ENCODE measurements around the gene RASGRF2.

Gene RASGRF2

GRCh38 chr5:81167544-81167943 lies 207.4 kb downstream of the RASGRF2 start:
- TF ChIP-seq RAD21 (IDR thresholded peaks at IDR 0.05; ENCODE audit: low read depth) (no peak), TAF1 (IDR thresholded peaks at IDR 0.05; ENCODE audit: low read depth) (no peak), REST (IDR thresholded peaks at IDR 0.05; ENCODE audit: low read depth) (no peak), FOXM1 (IDR thresholded peaks at IDR 0.05; ENCODE audit: borderline replicate concordance, low read depth) (no peak), CREB1 (IDR thresholded peaks at IDR 0.05; ENCODE audit: low read depth) (no peak), TCF12 (IDR thresholded peaks at IDR 0.05; ENCODE audit: low read depth) (no peak), TEAD4 (IDR thresholded peaks at IDR 0.05) (no peak), CEBPB (IDR thresholded peaks at IDR 0.05) (no peak), ZBTB7A (IDR thresholded peaks at IDR 0.05; ENCODE audit: low read depth) (no peak)

GRCh38 chr5:81169924-81170323 lies 209.8 kb downstream of the RASGRF2 start:
- TF ChIP-seq YY1 (IDR thresholded peaks at IDR 0.05; ENCODE audit: low read depth) (no peak), EGR1 (IDR thresholded peaks at IDR 0.05) (no peak), CREB1 (IDR thresholded peaks at IDR 0.05; ENCODE audit: low read depth) (no peak), EP300 (IDR thresholded peaks at IDR 0.05; ENCODE audit: borderline replicate concordance) (no peak), USF1 (IDR thresholded peaks at IDR 0.05) (no peak), TAF1 (IDR thresholded peaks at IDR 0.05; ENCODE audit: low read depth) (no peak), MAX (IDR thresholded peaks at IDR 0.05) (no peak), FOXM1 (IDR thresholded peaks at IDR 0.05; ENCODE audit: borderline replicate concordance, low read depth) (no peak), ZBTB7A (IDR thresholded peaks at IDR 0.05; ENCODE audit: low read depth) (no peak), CEBPB (IDR thresholded peaks at IDR 0.05) (no peak), TEAD4 (IDR thresholded peaks at IDR 0.05) (no peak), REST (IDR thresholded peaks at IDR 0.05; ENCODE audit: low read depth) (no peak), RAD21 (IDR thresholded peaks at IDR 0.05; ENCODE audit: low read depth) (no peak)

GRCh38 chr5:81171769-81172168 lies 211.6 kb downstream of the RASGRF2 start:
- TF ChIP-seq EGR1 (IDR thresholded peaks at IDR 0.05): no peak

- TF ChIP-seq TAF1 (IDR thresholded peaks at IDR 0.05; ENCODE audit: low read depth): no peak
- no peak for TF ChIP-seq CEBPB (IDR thresholded peaks at IDR 0.05)
- no peak for TF ChIP-seq FOXM1 (IDR thresholded peaks at IDR 0.05; ENCODE audit: borderline replicate concordance, low read depth)
- no peak for TF ChIP-seq TCF12 (IDR thresholded peaks at IDR 0.05; ENCODE audit: low read depth)
- TF ChIP-seq TEAD4 (IDR thresholded peaks at IDR 0.05): no peak
- no peak for TF ChIP-seq EP300 (IDR thresholded peaks at IDR 0.05; ENCODE audit: borderline replicate concordance)
- no peak for TF ChIP-seq REST (IDR thresholded peaks at IDR 0.05; ENCODE audit: low read depth)
- no peak for TF ChIP-seq NFIC (IDR thresholded peaks at IDR 0.05)
- no peak for TF ChIP-seq EGR1 (IDR thresholded peaks at IDR 0.05)
- TF ChIP-seq RAD21 (IDR thresholded peaks at IDR 0.05; ENCODE audit: low read depth): no peak
- no peak for TF ChIP-seq ZBTB7A (IDR thresholded peaks at IDR 0.05; ENCODE audit: low read depth)
- no peak for TF ChIP-seq MAX (IDR thresholded peaks at IDR 0.05)
- TF ChIP-seq YY1 (IDR thresholded peaks at IDR 0.05; ENCODE audit: low read depth): no peak
- no peak for TF ChIP-seq USF1 (IDR thresholded peaks at IDR 0.05)
- TF ChIP-seq CREB1 (IDR thresholded peaks at IDR 0.05; ENCODE audit: low read depth): no peak
These were observed 212.5 kb downstream of the RASGRF2 start for GRCh38 chr5:81172710-81173109.

GRCh38 chr5:81177061-81177460 lies 216.9 kb downstream of the RASGRF2 start:
- TF ChIP-seq ZBTB7A (IDR thresholded peaks at IDR 0.05; ENCODE audit: low read depth) (no peak), REST (IDR thresholded peaks at IDR 0.05; ENCODE audit: low read depth) (no peak), CREB1 (IDR thresholded peaks at IDR 0.05; ENCODE audit: low read depth) (no peak), MAX (IDR thresholded peaks at IDR 0.05) (no peak), FOXM1 (IDR thresholded peaks at IDR 0.05; ENCODE audit: borderline replicate concordance, low read depth) (no peak), TEAD4 (IDR thresholded peaks at IDR 0.05) (no peak), TCF12 (IDR thresholded peaks at IDR 0.05; ENCODE audit: low read depth) (no peak), YY1 (IDR thresholded peaks at IDR 0.05; ENCODE audit: low read depth) (no peak)

Data from Ishikawa (cell line).